Globus pallidus (tissue), 1 donor: Measurements from ENCODE around the gene SLC9A1.
A peak's percentile ranks its signal among the peaks of the same experiment; 100 is the strongest.

Experiments
- DNase-seq: peaks from one replicate; pipeline ENCODE4 v3.0.0-alpha.2; 2015; ENCODE audit warnings: low spot score

The SLC9A1 gene

GRCh38 chr1:27102707-27103468 lies 52.0 kb downstream of the SLC9A1 start:
- DNase-seq: peak; percentile 38

GRCh38 chr1:27102134-27102706 lies 52.7 kb downstream of the SLC9A1 start:
- DNase-seq: no peak

- no peak for DNase-seq
Observed at GRCh38 chr1:27101696-27102095, 53.2 kb downstream of the SLC9A1 start.

- no peak for DNase-seq
Observed at GRCh38 chr1:27101054-27101491, 53.9 kb downstream of the SLC9A1 start.

GRCh38 chr1:27100335-27101053 lies 54.4 kb downstream of the SLC9A1 start:
- DNase-seq: no peak

GRCh38 chr1:27099587-27100334 lies 55.2 kb downstream of the SLC9A1 start:
- no peak for DNase-seq

GRCh38 chr1:27099135-27099586 lies 55.8 kb downstream of the SLC9A1 start:
- no peak for DNase-seq

GRCh38 chr1:27098431-27099134 lies 56.3 kb downstream of the SLC9A1 start:
- no peak for DNase-seq

GRCh38 chr1:27097484-27097917 lies 57.4 kb downstream of the SLC9A1 start:
- peak; percentile 43 for DNase-seq

GRCh38 chr1:27095576-27095975 lies 59.3 kb downstream of the SLC9A1 start:
- DNase-seq: no peak

- no peak for DNase-seq
Observed at GRCh38 chr1:27092888-27093287, 62.0 kb downstream of the SLC9A1 start.

GRCh38 chr1:27090911-27091310 lies 64.0 kb downstream of the SLC9A1 start:
- DNase-seq: no peak

- peak; percentile 55 for DNase-seq
Observed at GRCh38 chr1:27087371-27088220, 67.3 kb downstream of the SLC9A1 start.

- no peak for DNase-seq
Observed at GRCh38 chr1:27086628-27087027, 68.3 kb downstream of the SLC9A1 start.

- DNase-seq: no peak
Observed at GRCh38 chr1:27086026-27086425, 68.9 kb downstream of the SLC9A1 start.

- DNase-seq: no peak
Observed at GRCh38 chr1:27084107-27084506, 70.8 kb downstream of the SLC9A1 start.

GRCh38 chr1:27077968-27078367 lies 77.0 kb downstream of the SLC9A1 start:
- DNase-seq: no peak

GRCh38 chr1:27076803-27077202 lies 78.1 kb downstream of the SLC9A1 start:
- DNase-seq: no peak

- DNase-seq: no peak
Observed at GRCh38 chr1:27074175-27074780, 80.6 kb downstream of the SLC9A1 start.

- no peak for DNase-seq
Observed at GRCh38 chr1:27071049-27071416, 83.9 kb downstream of the SLC9A1 start.
